GM21825 (cell line): ENCODE data around the gene LIPE.

ENCODE experiments used
- ATAC-seq: cut with Tn5 transposase; IDR thresholded peaks from one replicate; pipeline ENCODE4 v1.9.1; 2021; ENCODE audit warnings: mild to moderate bottlenecking, moderate library complexity; ENCODE audit not compliant: unreplicated experiment

LIPE gene

DNA sequence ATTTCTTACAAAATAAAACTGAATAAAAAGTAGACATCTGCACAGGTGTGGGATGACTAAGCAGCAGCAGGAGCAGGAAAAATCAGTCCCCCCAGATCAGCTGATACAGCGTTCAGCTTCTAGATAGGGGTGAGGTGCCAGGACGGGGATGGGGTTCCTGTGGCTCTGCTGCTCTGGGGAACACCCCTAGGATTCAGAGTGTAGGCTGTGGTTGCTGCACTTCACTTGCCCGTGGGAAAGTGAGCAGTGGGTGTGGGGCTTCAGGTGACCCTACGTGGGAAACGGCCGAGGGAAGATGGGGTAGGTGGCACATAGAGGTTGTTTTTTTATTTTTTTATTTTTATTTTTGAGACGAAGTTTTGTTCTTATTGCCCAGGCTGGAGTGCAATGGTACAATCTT is 18.8 kb upstream of the LIPE start:
- ATAC-seq = no peak

DNA sequence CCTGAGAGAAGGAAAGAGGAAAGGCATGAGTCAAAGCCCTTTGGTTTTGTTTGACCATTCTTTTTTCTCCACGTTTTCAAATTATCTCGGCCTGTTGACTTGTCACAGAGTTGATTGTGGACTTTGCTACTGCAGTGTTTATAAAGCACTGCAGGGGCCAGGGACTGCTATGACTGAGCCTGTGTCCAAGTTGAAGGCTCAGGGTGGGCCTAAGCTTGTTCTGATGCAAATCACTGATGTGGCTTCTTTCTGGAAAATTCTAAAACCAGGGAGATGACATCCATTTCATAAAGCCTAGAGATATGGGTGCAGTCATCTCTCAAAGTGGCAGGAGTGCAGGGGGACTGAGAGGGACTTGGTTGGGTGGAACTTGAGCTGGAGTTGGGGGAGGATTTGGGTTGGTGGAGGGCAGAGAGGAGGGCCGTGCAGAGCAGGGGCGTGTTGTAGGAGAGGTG is 16.8 kb upstream of the LIPE start:
- no peak for ATAC-seq

DNA sequence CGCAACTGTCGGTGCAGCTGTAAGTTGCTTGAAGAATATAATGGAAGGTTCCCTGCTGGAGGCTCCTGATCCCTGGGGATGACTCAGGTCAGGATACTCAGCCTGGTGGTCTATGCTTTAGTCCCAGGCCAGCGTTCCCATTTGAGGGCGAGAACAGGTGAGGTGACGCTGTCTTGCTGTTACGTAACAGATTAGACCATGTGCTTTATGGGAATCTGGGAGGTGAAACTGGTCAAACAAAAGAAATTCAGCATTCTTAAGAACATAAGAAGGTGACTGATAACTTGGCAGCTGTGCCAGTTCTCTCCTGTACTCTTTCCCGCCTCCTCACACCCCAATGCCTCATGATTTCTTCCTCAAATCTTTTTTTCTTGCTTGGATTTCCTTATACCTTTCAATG is 15.6 kb upstream of the LIPE start, which contains the start of gene CXCL17:
Gene CXCL17 (minus strand): TSS at position 114 of the 400 bp plus-strand sequence. CDS start 114 bp downstream, outside the sequence.
- ATAC-seq = no peak

DNA sequence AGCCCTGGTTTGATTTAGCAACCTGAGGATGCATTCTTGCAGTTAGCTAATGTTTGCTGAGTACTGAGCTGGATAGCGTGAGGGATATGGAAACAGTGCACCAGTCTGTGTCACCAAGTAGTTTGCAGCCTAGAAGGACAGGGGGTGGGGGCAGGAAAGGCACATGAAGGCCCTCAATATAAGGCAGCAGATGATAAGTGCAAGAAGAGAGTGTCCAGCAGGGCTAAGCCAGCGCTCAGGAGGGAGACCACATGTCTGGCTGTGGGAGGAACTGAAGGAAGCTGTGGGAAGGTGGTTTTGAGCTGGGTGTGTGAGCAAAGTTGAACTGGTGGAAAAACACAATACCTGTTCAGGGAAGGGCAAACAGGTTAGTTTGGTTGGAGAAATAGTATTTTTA is 13.9 kb upstream of the LIPE start:
- ATAC-seq = no peak

DNA sequence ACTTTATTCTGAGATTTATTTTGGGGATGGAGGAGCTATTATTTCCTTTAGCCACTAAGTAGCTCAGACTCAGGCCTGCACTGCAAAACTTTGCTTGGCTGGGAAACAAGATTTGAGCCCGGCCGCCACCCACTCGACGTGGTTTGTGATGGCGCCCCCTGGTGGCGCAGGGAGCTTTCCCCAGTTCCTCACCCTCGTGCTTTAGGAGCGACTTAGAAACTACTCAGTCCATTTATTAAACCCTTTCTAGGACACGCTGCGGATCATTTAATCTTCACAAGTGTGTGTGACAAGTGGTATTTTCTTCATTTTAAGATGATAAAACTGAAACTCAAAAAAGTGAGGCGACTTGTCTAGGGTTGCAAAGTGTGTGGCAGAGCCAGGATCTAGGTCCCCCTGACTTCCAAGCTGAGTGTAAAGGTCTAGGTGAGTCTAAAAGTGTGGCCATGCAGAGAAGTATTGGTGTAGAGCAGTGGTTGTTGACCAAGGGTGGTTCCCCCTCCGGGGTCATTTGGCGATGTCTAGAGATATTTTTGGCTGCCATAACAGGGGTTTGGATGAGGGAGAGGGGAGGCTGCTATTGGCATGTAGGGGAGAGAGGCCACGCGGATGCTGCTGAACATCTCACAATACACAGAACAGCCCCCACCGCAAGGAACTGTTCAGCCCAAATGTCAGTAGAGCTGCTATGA is 13.3 kb upstream of the LIPE start:
- no peak for ATAC-seq

DNA sequence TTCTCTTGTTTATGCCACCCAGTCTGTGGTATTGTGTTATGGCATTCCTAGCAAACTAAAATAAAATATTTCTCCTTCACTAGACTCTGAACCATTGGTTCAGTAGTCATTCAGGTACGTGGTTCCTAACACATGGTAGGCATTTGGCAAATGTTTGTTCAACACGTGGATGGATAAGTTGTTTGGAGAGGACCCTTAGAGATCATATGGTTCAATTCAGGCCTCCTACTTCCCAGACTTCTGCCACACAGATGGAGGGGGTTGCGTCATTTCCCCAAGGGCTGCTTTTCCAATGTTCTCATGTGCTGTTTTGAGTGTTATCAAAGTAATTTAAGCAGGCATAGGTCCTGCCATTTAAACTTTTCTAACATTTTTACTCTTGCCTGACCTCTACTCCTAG is 8.8 kb upstream of the LIPE start:
- ATAC-seq = no peak

DNA sequence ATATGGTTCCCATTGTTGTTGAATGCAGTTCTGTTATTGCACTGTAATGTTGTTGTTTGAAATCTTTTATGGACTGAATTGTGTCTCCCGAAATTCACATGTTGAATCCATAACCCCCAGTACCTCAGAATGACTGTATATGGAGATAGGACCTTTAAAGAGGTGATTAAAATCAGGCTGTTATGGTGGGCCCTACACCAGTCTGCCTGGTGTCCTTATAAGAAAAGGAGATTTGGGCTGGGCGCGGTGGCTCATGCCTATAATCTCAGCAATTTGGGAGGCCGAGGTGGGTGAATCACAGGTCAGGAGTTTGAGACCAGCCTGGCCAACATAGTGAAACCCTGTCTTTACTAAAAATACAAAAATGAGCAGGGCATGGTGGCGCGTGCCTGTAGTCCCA is 8.1 kb upstream of the LIPE start:
- ATAC-seq = no peak

DNA sequence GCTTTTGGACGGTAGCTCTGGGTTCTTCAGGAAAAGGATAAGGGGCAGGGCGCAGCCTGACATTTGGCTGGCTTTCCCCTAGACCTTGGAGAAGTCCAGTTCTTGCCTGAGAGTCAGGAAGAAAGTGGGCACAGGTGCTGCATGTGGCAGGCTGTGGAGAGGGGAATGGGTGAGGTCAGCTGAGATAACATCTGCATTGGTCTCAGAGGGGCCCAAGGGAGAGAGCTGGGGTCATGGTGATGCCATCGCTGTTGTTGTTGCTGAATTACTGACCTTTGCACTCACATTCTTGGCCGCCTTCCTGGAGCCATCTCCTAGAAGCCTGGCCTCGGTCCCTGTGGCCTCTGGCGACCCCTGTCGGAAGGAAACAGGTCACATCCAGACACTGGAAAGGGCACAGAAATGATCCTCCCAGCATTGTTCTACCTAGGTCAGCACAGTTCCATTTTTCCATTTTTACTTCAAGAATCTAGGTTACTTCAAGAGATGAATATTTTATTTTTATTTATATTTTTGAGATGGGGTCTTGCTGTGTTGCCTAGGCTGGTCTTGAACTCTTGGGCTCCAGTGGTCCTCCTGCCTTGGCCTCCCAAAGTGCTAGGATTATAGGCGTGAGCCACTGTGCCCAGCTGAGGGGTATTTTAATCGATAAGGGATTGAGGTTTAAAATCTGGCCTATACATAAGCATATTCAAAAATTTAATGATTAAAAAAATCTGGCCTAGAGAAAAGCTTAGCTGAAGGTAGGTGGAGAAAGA is 6.5 kb upstream of the LIPE start:
- no peak for ATAC-seq

DNA sequence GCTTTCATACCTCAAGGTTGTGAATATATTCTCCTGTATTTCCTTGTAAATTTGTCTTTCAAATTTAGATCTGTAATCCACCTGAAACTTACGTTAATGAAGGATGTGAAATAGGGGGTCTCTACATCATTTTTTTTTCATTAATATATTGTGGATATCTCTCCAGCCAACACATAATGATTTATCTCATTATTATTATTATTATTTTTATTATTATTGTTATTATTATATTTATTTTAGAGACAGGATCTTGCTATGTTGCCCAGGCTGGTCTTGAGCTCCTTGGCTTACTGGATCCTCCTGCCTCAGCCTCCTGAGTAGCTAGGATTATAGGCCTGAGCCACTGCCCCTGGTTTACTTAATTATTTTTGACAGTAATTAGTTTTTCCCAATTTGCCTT is 4.3 kb upstream of the LIPE start:
- no peak for ATAC-seq

DNA sequence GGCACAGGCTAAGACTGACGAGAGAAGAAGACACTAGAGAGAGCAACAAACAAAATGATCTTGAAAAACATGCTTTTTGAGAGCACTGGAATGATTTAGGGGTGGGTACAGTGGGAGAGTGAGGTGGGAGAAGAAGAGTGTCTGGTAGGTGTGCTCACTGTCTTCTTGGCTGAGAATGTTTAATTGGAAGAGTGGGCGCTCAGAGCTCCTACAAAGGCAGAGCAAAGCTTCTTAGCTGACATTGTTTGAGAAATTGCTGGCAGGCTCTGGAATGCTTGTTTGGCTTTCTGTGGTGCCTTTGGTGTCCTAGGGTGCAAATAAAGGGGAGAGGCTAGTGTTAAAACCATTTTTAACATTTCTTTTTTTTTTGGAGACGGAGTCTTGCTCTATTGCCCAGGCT is 1.5 kb upstream of the LIPE start:
- no peak for ATAC-seq

DNA sequence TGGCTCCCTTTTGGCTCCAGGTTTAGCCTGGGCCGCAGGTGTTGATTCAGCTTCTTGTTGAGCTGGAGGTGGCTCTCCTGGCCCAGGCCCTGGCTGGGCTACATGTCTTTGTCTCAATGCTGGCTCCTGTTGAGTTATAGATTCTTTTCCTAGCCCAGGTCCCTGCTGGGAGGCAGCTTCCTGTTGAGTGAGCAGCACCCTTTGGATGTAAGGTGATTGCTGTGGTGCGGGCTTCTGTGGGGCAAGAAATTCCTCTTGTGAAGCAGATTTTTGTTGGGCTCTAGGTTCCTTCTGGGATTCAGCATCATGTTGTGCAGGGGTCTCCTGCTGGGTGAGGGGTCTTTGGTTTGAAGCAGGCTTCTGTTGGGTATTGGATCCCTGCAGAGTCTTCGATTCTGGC is 545 bp downstream of the LIPE start:
- ATAC-seq = no peak

DNA sequence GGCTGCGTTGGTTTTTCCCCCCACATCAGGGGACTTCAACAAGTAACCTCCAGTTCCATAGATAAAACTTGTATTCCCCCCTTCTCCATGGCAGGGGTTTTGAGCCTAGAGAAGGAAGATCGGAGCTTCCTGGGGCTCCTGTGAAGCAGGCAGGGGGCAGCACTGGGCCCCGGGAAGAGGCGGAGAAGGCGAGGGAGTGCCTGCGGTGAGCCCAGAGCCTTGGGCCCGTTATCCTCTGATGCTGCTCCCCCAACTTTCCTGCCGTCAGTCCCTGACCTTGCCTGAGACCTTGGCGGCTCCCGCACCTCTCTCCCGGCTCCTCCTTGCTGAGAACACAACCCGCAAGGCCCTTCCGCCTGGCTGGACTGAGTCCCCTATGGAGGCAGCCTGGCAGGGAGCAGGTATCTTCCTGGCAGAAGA is 2.5 kb downstream of the LIPE start:
- ATAC-seq = no peak

DNA sequence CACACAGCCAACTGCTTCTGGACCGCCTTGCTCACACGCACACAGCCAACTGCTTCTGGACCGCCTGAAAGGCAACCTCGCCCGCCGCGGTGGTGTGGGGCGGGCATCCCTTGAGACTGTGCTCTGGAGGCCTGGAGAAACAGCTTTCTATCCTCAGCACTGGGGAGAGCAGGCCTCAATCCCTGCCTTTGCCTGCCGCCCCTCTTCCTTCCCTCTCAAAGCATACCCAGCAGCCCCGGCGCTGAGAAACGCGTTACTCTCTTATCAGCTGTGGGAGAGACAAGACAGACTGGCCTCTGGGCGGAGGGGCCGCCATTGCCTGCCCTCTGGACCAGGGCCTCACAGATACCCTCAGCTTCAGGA is 2.9 kb downstream of the LIPE start:
- no peak for ATAC-seq

DNA sequence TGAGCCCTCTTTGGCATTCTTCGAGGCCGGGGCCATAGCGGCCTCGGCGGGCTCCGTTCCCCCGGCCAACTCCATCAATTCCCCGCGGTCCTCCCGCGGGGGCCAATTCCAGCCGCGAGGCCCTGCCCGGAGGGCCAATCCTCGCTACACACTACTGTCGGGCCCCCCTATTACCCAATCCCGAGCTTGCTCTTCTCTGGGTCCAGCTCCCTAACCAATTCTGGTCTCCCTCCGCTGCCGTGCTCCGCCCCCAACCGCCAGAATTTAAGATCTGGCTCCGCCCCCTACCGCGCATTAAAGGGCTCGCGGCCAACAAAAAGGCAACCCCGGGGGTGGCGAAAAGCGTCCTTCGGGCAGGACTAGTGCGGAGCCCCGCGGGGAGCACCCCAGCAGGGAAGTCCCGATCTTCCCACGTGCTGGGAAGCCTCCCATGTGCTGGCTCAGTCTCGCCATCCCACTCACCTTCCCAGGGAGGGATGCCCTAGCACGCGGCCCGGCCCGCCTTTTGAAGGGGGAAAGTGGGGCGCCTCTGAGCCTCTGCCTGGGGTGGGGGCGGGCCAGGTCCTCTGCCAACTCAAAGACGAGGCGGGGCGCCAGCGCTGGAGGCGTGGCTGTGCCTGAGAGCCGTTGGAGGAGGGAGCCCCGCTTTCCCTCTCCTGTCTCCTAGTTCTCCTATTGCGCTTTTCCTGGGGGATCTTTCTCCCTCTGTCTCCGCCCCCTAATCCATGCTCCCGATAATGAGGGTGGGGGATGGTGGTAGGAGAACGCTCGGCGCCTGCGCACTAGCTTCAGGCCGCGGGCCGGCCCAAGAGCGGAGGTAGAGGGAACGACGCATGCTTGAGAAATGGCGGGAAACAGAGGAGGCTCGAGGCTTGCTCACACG is 3.5 kb downstream of the LIPE start:
- ATAC-seq = peak; percentile 78

DNA sequence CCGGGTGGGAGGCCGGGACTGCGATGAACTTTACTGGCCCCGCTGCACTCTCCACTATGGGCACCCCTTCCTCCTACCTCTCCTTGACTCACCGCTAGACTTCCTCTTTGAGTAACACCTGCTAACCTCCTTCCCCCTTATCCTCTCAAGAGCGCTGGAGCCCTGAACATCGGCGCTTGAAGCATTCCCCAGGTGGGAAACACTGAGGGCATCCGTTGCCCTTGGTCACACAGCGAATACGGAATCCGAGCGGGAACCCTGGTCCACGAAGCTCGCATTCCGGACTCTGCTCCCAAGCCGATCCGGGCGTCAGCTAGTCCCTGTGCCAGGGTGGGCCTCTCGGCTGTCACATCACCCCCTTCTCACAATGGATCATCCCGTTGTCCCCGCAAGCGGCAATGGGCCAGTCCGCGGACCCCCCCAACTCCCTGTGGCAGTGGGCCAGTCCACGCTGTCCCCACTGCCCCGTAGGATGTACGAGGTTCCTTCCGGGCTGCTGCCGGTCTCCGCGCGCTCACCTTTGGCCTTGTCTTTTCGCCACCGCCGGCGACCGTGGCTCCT is 4.2 kb downstream of the LIPE start:
- ATAC-seq = peak; percentile 36

DNA sequence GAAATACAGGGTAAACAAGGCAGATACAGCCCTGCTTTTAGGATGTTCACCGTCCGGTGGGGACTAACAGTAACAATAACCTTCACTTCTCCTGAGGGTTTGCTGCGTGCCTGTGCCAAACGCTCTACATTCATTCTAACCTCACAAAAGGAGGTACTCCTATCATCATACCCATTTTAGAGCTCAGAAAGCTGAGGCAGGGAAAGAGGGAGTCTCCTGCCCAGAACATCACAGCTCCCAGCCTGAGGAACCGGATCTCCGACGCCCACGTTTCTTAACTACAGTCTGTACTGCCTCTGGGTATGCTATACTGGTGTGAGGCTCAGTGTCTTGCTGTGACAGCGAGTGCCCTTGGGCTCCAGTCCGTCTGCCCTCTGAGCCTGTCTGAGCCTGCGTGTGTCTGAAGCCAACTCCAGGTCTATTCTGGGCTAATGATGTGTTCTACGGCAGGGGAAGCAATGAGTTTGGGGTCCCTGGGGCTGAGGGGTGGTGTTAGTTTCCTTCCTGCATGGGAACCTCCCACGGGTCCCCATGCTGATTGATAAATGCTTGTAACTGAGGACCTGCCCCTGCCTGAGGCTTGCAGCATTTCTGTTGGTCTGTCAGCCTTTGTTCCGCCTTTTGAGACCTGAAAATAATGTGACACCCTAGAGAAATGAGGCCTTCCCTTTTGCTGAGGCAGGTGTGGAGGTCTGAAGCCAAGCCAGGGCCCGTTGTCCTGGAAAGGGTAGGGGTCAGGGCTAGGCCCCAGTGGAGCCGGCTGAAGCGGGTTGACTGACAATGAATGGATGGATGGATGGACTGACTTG is 4.9 kb downstream of the LIPE start:
- ATAC-seq = no peak

DNA sequence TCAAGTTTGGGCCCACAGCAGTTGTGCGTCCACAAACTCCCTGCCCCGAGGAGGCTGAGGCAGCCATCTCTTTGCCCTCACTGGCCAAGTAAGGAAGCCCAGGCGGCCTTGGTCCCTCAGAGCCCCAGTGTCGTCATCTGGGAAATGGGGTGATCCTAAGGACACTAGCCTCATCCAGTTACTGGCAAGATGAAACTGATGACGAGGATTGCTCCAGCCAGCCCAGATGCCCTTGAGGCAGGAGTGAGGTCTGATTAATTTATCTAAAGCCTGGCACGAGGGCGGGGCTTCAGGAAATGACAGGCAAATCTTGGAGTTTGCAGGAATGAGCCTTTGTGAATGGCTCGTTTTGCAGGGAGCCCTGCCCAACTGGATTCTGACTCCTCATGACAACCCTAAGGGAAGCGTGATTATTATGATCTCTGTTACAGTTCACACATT is 5.6 kb downstream of the LIPE start:
- ATAC-seq = no peak

DNA sequence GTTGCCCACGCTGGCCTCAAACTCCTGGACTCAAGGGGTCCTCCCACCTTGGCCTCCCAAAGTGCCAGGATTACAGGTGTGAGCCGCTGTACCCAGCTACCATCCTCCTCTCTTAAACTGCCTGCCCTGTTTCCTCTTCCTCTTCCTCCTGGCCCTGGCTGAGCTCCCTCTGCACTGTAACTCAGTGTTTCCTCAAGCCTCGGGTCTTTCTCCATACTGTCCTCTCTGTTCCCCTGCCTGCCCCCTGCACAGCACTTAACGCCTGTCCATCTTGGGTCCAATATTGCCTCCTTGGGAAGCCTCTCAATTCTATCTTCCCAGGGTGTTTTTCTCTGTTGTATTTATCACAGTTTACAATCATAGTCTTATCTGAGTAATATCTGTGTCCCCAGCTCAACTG is 6.1 kb downstream of the LIPE start:
- no peak for ATAC-seq

DNA sequence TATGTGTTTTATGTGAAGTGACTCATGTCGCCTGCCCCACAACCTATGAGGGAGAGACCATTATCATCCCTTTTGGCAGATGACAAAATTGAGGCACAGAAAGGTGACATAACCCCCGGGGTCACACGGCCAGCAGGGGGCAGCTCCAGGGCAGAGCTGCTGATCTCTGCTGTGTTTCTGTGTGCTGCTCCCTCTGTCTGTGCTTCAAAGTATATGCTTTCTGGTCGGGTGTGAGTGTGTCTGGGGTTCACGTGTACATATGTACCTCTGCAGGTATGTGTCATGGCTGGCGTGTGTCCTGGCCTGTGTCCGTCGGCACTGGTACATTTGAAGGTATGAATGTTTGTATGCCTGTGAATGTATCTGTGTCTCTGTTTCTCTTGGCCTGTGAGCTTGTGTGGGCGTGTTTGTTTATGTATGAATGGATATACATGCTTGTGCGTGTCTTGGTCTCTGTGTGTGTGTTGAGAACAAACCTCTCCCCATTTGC is 7.1 kb downstream of the LIPE start:
- ATAC-seq = no peak

DNA sequence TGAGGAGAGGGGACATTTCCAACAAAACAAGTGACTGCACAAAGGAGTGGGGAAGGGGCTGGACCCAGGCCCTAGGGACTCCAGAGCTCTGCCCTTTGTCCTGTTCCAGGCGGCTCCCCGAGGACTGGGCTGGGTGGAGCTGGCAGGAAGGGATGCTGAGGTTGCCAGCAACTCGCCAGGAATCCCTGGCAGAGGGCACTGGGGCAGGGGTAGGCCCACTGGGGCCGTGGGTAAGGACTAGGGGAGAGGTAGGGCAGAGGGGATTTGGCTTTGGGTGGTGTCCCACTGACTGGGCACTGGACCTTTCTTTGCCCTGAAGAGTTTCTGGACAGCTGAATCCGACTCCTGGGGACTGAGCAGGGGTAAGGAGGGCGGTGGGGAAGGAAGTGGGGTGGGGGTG is 7.9 kb downstream of the LIPE start:
- no peak for ATAC-seq
